K562 (cell line): Measurements from ENCODE around the gene CLTRN. TPM values are rescaled to one million over a fixed set of nuclear protein-coding genes. Genes with fewer than 3 reads are reported as not detected.
A peak's percentile ranks its signal among the peaks of the same experiment; 100 is the strongest.

ENCODE experiments used
- CREB1 ChIP-seq, 2 experiments: sonication (generic) in 1 of 2; formaldehyde crosslinking in 1 of 2; IDR thresholded peaks; 2 replicates each; pipeline versions ENCODE4 v1.6.1 to v1.8.0; 2012 to 2022; ENCODE audit warnings: inconsistent platforms in 1 of 2, mild to moderate bottlenecking in 1 of 2, missing genetic modification reagents in 1 of 2, moderate library complexity in 1 of 2
- DEAF1 ChIP-seq: fragments of 450-650 bp; formaldehyde crosslinking; IDR thresholded peaks from 2 replicates; pipeline ENCODE4 v1.4.0; 2020; ENCODE audit warnings: mild to moderate bottlenecking, moderate library complexity
- DIDO1 ChIP-seq: fragments of 450-650 bp; IDR thresholded peaks from 2 replicates; pipeline ENCODE4 v1.6.1; 2016; ENCODE audit warnings: low read depth, missing biosample characterization, missing genetic modification characterization
- ESRRB ChIP-seq: fragments of 250-450 bp; sonication (Bioruptor Pico); IDR thresholded peaks from 2 replicates; pipeline ENCODE4 v1.5.0; 2020; ENCODE audit warnings: mild to moderate bottlenecking, moderate library complexity, borderline replicate concordance
- GATAD2B ChIP-seq: fragments of 450-650 bp; IDR thresholded peaks from 2 replicates; pipeline ENCODE4 v1.6.1; 2017; ENCODE audit warnings: mild to moderate bottlenecking, borderline replicate concordance
- HDAC3 ChIP-seq: fragments of 450-650 bp; IDR thresholded peaks from 2 replicates; pipeline ENCODE4 v1.6.1; 2018; ENCODE audit warnings: borderline replicate concordance, mild to moderate bottlenecking, moderate library complexity; ENCODE audit not compliant: partially characterized antibody
- MED1 ChIP-seq: sonication (generic); formaldehyde crosslinking; IDR thresholded peaks from 2 replicates; pipeline ENCODE4 v1.8.1; 2023; ENCODE audit warnings: missing genetic modification reagents, borderline replicate concordance
- MEIS2 ChIP-seq: fragments of 450-650 bp; IDR thresholded peaks from 2 replicates; pipeline ENCODE4 v1.6.1; 2014; ENCODE audit warnings: mild to moderate bottlenecking; ENCODE audit not compliant: partially characterized antibody
- NCOR1 ChIP-seq: fragments of 450-650 bp; IDR thresholded peaks from 2 replicates; pipeline ENCODE4 v1.6.1; 2016; ENCODE audit warnings: mild to moderate bottlenecking, moderate library complexity
- NR4A1 ChIP-seq, 2 experiments: fragments of 250-450 bp in 1 of 2; fragments of 450-650 bp in 1 of 2; sonication (Bioruptor Pico) in 1 of 2; IDR thresholded peaks; 2 replicates each; pipeline versions ENCODE4 v1.4.0 to v1.6.1; 2016 to 2020; ENCODE audit warnings: mild to moderate bottlenecking in 2 of 2, missing compliant biosample characterization in 1 of 2, missing genetic modification characterization in 1 of 2, moderate library complexity in 1 of 2
- POLR2AphosphoS2 ChIP-seq: IDR thresholded peaks from 2 replicates; pipeline ENCODE4 v1.6.1; 2012; ENCODE audit warnings: low read length, improper control_type of control experiment
- RBBP5 ChIP-seq: fragments of 200-600 bp; sonication (generic); IDR thresholded peaks from 2 replicates; pipeline ENCODE4 v1.6.1; 2012; ENCODE audit warnings: borderline replicate concordance, mild to moderate bottlenecking, low read length, control low read depth, inconsistent platforms; ENCODE audit not compliant: insufficient read depth, poor library complexity, severe bottlenecking
- RBM25 ChIP-seq: fragments of 200-400 bp; formaldehyde crosslinking; IDR thresholded peaks from 2 replicates; pipeline ENCODE4 v1.6.1; 2018; ENCODE audit warnings: low read length, low read depth, moderate library complexity; ENCODE audit not compliant: severe bottlenecking
- RFX5 ChIP-seq: IDR thresholded peaks from 2 replicates; pipeline ENCODE4 v1.6.1; 2011; ENCODE audit warnings: low read depth, mild to moderate bottlenecking, improper control_type of control experiment, low read length
- SMARCA4 ChIP-seq: fragments of 450-650 bp; IDR thresholded peaks from 2 replicates; pipeline ENCODE4 v1.6.1; 2016
- SOX6 ChIP-seq: fragments of 450-650 bp; IDR thresholded peaks from 2 replicates; pipeline ENCODE4 v1.6.1; 2014; ENCODE audit warnings: mild to moderate bottlenecking
- SREBF2 ChIP-seq: sonication (generic); formaldehyde crosslinking; IDR thresholded peaks from 2 replicates; pipeline ENCODE4 v1.4.0; 2020; ENCODE audit warnings: mild to moderate bottlenecking, missing genetic modification reagents
- SRF ChIP-seq, 2 experiments: fragments of 250-450, 450-650 bp in 1 of 2; sonication (Bioruptor Pico) in 1 of 2; sonication (generic) in 1 of 2; formaldehyde crosslinking; IDR thresholded peaks; 2 replicates each; pipeline versions ENCODE4 v1.5.0 to v1.5.1; 2020 to 2022; ENCODE audit warnings: mild to moderate bottlenecking in 1 of 2, missing genetic modification reagents in 1 of 2
- SRSF1 ChIP-seq: fragments of 200-400 bp; formaldehyde crosslinking; IDR thresholded peaks from 2 replicates; pipeline ENCODE4 v1.6.1; 2017; ENCODE audit warnings: mild to moderate bottlenecking, low read depth, low read length, moderate library complexity
- STAT5A ChIP-seq: IDR thresholded peaks from 2 replicates; pipeline ENCODE4 v1.6.1; 2012; ENCODE audit warnings: low read length, inconsistent platforms, borderline replicate concordance
- YY1 ChIP-seq, 3 experiments: IDR thresholded peaks; 2 replicates each; pipeline ENCODE4 v1.6.1; 2011; ENCODE audit warnings: low read length in 2 of 3, mild to moderate bottlenecking in 2 of 3, moderate library complexity in 2 of 3, borderline replicate concordance in 1 of 3, control low read depth in 1 of 3, low read depth in 1 of 3; ENCODE audit not compliant: insufficient read depth in 3 of 3, insufficient replicate concordance in 2 of 3, control insufficient read depth in 1 of 3, insufficient read length in 1 of 3; ENCODE audit errors: extremely low read depth in 1 of 3
- ZKSCAN1 ChIP-seq: fragments of 150-350 bp; IDR thresholded peaks from 2 replicates; pipeline ENCODE4 v1.6.1; 2016; ENCODE audit warnings: low read depth, low read length
- ZNF121 ChIP-seq: sonication (generic); formaldehyde crosslinking; conservative IDR thresholded peaks from 2 replicates; pipeline ENCODE4 v1.8.0; 2022; ENCODE audit warnings: missing genetic modification reagents
- ZNF444 ChIP-seq: fragments of 250-450 bp; sonication (Bioruptor Pico); IDR thresholded peaks from 2 replicates; pipeline ENCODE4 v1.4.0; 2020; ENCODE audit warnings: mild to moderate bottlenecking, moderate library complexity
- ZNF511 ChIP-seq: sonication (generic); formaldehyde crosslinking; IDR thresholded peaks from 2 replicates; pipeline ENCODE4 v1.8.0; 2022; ENCODE audit warnings: mild to moderate bottlenecking, missing genetic modification reagents
- ZNF766 ChIP-seq: fragments of 200-800 bp; sonication (Bioruptor generic); conservative IDR thresholded peaks from 2 replicates; pipeline ENCODE4 v1.6.1; 2016; ENCODE audit warnings: missing genetic modification characterization, missing compliant biosample characterization
- polyA plus RNA-seq, 8 experiments: library from polyadenylated mRNA; depleted of rRNA in 4 of 8; stranded (reverse) in 5 of 8; unstranded in 3 of 8; fragments of >200 nt; fragmentation: Nextera tagmentation in 2 of 8; fragmentation: Illumina TruSeq in 1 of 8; extraction: Ambion mirVana in 2 of 8; extraction: Trizol in 1 of 8; gene quantifications; 2 replicates each; pipeline versions ENCODE4 v1.2.1 to v1.2.3, GENCODE V29; 2011 to 2014; ENCODE audit warnings: inconsistent platforms in 1 of 8, missing spikeins in 1 of 8
- total RNA-seq, 7 experiments: library from RNA; depleted of rRNA in 6 of 7; stranded (reverse); fragments of >200 nt in 6 of 7; fragmentation: Illumina TruSeq in 2 of 7; extraction: Trizol in 2 of 7; gene quantifications; 2 replicates each; pipeline versions ENCODE4 v1.2.1 to v1.2.3, GENCODE V29; 2011 to 2021; ENCODE audit warnings: low replicate concordance in 1 of 7

CLTRN gene
- total and polyA plus RNA-seq, 9 of the 15 experiments (the other 6 are each of a cell fraction or from before 2014, with no cell fraction given) = 0.11 to 0.36 (median 0.18) TPM; not detected in 2

GRCh38 chrX:15579778-15580747 lies 84.5 kb downstream of the CLTRN start (continued):
- TF ChIP-seq HDAC3 = peak; percentile 72
- TF ChIP-seq ZNF444 (CRISPR knock-in tag) = no peak
- no peak for TF ChIP-seq MEIS2
- TF ChIP-seq POLR2AphosphoS2 = no peak
- no peak for TF ChIP-seq RBBP5
- TF ChIP-seq NCOR1 = peak; percentile 90
- TF ChIP-seq SMARCA4 = peak; percentile 88
- TF ChIP-seq SRF (CRISPR knock-in tag; IDR thresholded peaks at IDR 0.05) = no peak
- no peak for TF ChIP-seq NR4A1 (CRISPR knock-in tag; IDR thresholded peaks at IDR 0.05)
- TF ChIP-seq NR4A1 (tag; IDR thresholded peaks at IDR 0.05) = no peak
- TF ChIP-seq RBM25 = no peak
- TF ChIP-seq SOX6 = peak; percentile 64
- peak; percentile 82 for TF ChIP-seq GATAD2B
- peak; percentile 74 for TF ChIP-seq STAT5A
- TF ChIP-seq ZNF511 = no peak
- TF ChIP-seq ESRRB = no peak
- TF ChIP-seq ZNF121 = no peak
- TF ChIP-seq ZNF766 (CRISPR knock-in tag) = no peak; the same call in 1 of the 2 replicates
- no peak for TF ChIP-seq MED1 (CRISPR knock-in tag)
- TF ChIP-seq YY1 (IDR thresholded peaks at IDR 0.05; ENCODE audit: borderline replicate concordance in 1 of 3, control insufficient read depth in 1 of 3, extremely low read depth in 1 of 3, insufficient read depth in 3 of 3, insufficient read length in 1 of 3, insufficient replicate concordance in 2 of 3, low read depth in 1 of 3, low read length in 2 of 3) = no peak
- TF ChIP-seq RFX5 = no peak
- TF ChIP-seq CREB1 (IDR thresholded peaks at IDR 0.05) = peak; percentile 65
- no peak for TF ChIP-seq CREB1 (CRISPR knock-in tag; IDR thresholded peaks at IDR 0.05)
- TF ChIP-seq ZKSCAN1 = peak; percentile 72
- TF ChIP-seq SREBF2 (CRISPR knock-in tag) = no peak
- TF ChIP-seq DEAF1 (CRISPR knock-in tag) = no peak
- no peak for TF ChIP-seq SRSF1
- no peak for TF ChIP-seq DIDO1 (tag)
